HG03558 (cell line): ENCODE data around the gene ACKR1.

Source experiments
- ATAC-seq: cut with Tn5 transposase; IDR thresholded peaks from one replicate; pipeline ENCODE4 v1.9.1; 2021; ENCODE audit warnings: moderate number of reproducible peaks; ENCODE audit not compliant: unreplicated experiment; ENCODE audit errors: extremely low read depth

ACKR1 gene

GRCh38 chr1:159185121-159185520 lies 19.6 kb upstream of the ACKR1 start:
- ATAC-seq = no peak

- no peak for ATAC-seq
These were observed 17.6 kb upstream of the ACKR1 start for GRCh38 chr1:159187033-159187432.

GRCh38 chr1:159187647-159188374 lies 16.9 kb upstream of the ACKR1 start:
- no peak for ATAC-seq

GRCh38 chr1:159188375-159188788 lies 16.3 kb upstream of the ACKR1 start:
- peak; percentile 84 for ATAC-seq

GRCh38 chr1:159190441-159190840 lies 14.2 kb upstream of the ACKR1 start:
- ATAC-seq = no peak

- ATAC-seq = no peak
These were observed 8.1 kb upstream of the ACKR1 start for GRCh38 chr1:159196543-159196942.

- ATAC-seq = peak; percentile 68
These were observed 6.8 kb upstream of the ACKR1 start for GRCh38 chr1:159197561-159198557.

- no peak for ATAC-seq
These were observed 4.8 kb upstream of the ACKR1 start for GRCh38 chr1:159199901-159200300.

GRCh38 chr1:159200769-159201168 lies 3.9 kb upstream of the ACKR1 start:
- ATAC-seq = no peak

- no peak for ATAC-seq
These were observed 3.0 kb upstream of the ACKR1 start for GRCh38 chr1:159201642-159202041.

- ATAC-seq = no peak
These were observed 1.1 kb upstream of the ACKR1 start for GRCh38 chr1:159203610-159204009.

GRCh38 chr1:159205225-159205624 lies 550 bp downstream of the ACKR1 start:
- ATAC-seq = no peak

GRCh38 chr1:159206110-159206509 lies 1.4 kb downstream of the ACKR1 start:
- ATAC-seq = no peak

GRCh38 chr1:159207080-159207479 lies 2.4 kb downstream of the ACKR1 start:
- no peak for ATAC-seq

GRCh38 chr1:159207774-159208173 lies 3.1 kb downstream of the ACKR1 start:
- ATAC-seq = no peak

- ATAC-seq = no peak
These were observed 3.6 kb downstream of the ACKR1 start for GRCh38 chr1:159208175-159208825.

GRCh38 chr1:159209061-159209460 lies 4.4 kb downstream of the ACKR1 start:
- ATAC-seq = no peak

- ATAC-seq = no peak
These were observed 6.9 kb downstream of the ACKR1 start for GRCh38 chr1:159211331-159212136.

GRCh38 chr1:159212596-159212995 lies 7.9 kb downstream of the ACKR1 start:
- no peak for ATAC-seq
